ENCODE data around the gene BCL2. TPM values are rescaled to one million over a fixed set of nuclear protein-coding genes. Genes with fewer than 3 reads are reported as not detected.

BCL2 gene
- total RNA-seq, 1 donor from 2014 or later, result 18.7 TPM

GRCh38 chr18:63152791-63153190, 166.8 kb downstream of the BCL2 start:
- Histone ChIP-seq H3K4me3 (no peak overlapping the region), H3K36me3 (no peaks in the 10 kb centered on the region), H3K9me3 (no peaks in the 10 kb centered on the region), H3K27me3 (no peaks in the 10 kb centered on the region), H3K4me1 (peaks cover 51% of the 10 kb centered on the region), H3K27ac (no peak overlapping the region)
- intact Hi-C loops (cut with DNase I), result no loop called here
- no peak for TF ChIP-seq POLR2A (IDR thresholded peaks at IDR 0.05)
- no peak for TF ChIP-seq POLR2AphosphoS5 (IDR thresholded peaks at IDR 0.05; ENCODE audit: insufficient read depth in 1 of 2, low read depth in 1 of 2)
- TF ChIP-seq CTCF (IDR thresholded peaks at IDR 0.05), result no peak
- DNase-seq (ENCODE audit: extremely low spot score in 2 of 2), result no peak

GRCh38 chr18:63152096-63152495, 167.5 kb downstream of the BCL2 start:
- H3K4me1 ChIP-seq, result peaks cover 51% of the 10 kb centered on the region
- intact Hi-C loops (cut with DNase I), result no loop called here
- DNase-seq (ENCODE audit: extremely low spot score in 2 of 2), result no peak
- no peak overlapping the region for H3K4me3 ChIP-seq
- no peaks in the 10 kb centered on the region for H3K36me3 ChIP-seq
- H3K27ac ChIP-seq, result no peak overlapping the region
- H3K27me3 ChIP-seq, result no peaks in the 10 kb centered on the region
- H3K9me3 ChIP-seq, result no peaks in the 10 kb centered on the region
- TF ChIP-seq CTCF (IDR thresholded peaks at IDR 0.05) (no peak), POLR2AphosphoS5 (IDR thresholded peaks at IDR 0.05; ENCODE audit: insufficient read depth in 1 of 2, low read depth in 1 of 2) (no peak), POLR2A (IDR thresholded peaks at IDR 0.05) (no peak)

GRCh38 chr18:63151539-63151938, 168.0 kb downstream of the BCL2 start:
- peaks cover 56% of the 10 kb centered on the region for H3K4me1 ChIP-seq
- intact Hi-C loops (cut with DNase I), result no loop called here
- H3K27me3 ChIP-seq, result no peaks in the 10 kb centered on the region
- no peak overlapping the region for H3K4me3 ChIP-seq
- H3K36me3 ChIP-seq, result no peaks in the 10 kb centered on the region
- TF ChIP-seq CTCF (IDR thresholded peaks at IDR 0.05), result no peak
- TF ChIP-seq POLR2AphosphoS5 (IDR thresholded peaks at IDR 0.05; ENCODE audit: insufficient read depth in 1 of 2, low read depth in 1 of 2), result no peak
- no peak for TF ChIP-seq POLR2A (IDR thresholded peaks at IDR 0.05)
- H3K27ac ChIP-seq, result no peak overlapping the region
- H3K9me3 ChIP-seq, result no peaks in the 10 kb centered on the region
- no peak for DNase-seq (ENCODE audit: extremely low spot score in 2 of 2)

- peaks cover 57% of the 10 kb centered on the region for H3K4me1 ChIP-seq
- no peaks in the 10 kb centered on the region for H3K27me3 ChIP-seq
- no peak for DNase-seq (ENCODE audit: extremely low spot score in 2 of 2)
- H3K36me3 ChIP-seq, result no peaks in the 10 kb centered on the region
- intact Hi-C loops (cut with DNase I), result no loop called here
- H3K27ac ChIP-seq, result no peak overlapping the region
- TF ChIP-seq POLR2A (IDR thresholded peaks at IDR 0.05), result no peak
- no peak for TF ChIP-seq CTCF (IDR thresholded peaks at IDR 0.05)
- TF ChIP-seq POLR2AphosphoS5 (IDR thresholded peaks at IDR 0.05; ENCODE audit: insufficient read depth in 1 of 2, low read depth in 1 of 2), result no peak
- H3K9me3 ChIP-seq, result no peaks in the 10 kb centered on the region
- no peak overlapping the region for H3K4me3 ChIP-seq
Measured at GRCh38 chr18:63150942-63151421, 168.6 kb downstream of the BCL2 start.

GRCh38 chr18:63150326-63150725, 169.2 kb downstream of the BCL2 start:
- no peaks in the 10 kb centered on the region for H3K9me3 ChIP-seq
- no peak overlapping the region for H3K27ac ChIP-seq
- intact Hi-C loops (cut with DNase I), result no loop called here
- TF ChIP-seq CTCF (IDR thresholded peaks at IDR 0.05), result no peak
- TF ChIP-seq POLR2A (IDR thresholded peaks at IDR 0.05), result no peak
- TF ChIP-seq POLR2AphosphoS5 (IDR thresholded peaks at IDR 0.05; ENCODE audit: insufficient read depth in 1 of 2, low read depth in 1 of 2), result no peak
- no peak overlapping the region for H3K4me3 ChIP-seq
- no peak for DNase-seq (ENCODE audit: extremely low spot score in 2 of 2)
- no peaks in the 10 kb centered on the region for H3K27me3 ChIP-seq
- H3K36me3 ChIP-seq, result no peaks in the 10 kb centered on the region
- peaks cover 57% of the 10 kb centered on the region for H3K4me1 ChIP-seq
